SW480 (cell line): ENCODE measurements around the gene SEC14L1.

Experiments used
- DNase-seq: peaks from one replicate; pipeline ENCODE4 v3.0.0-alpha.2; 2016; ENCODE audit warnings: low spot score

The SEC14L1 gene

GRCh38 chr17:77191244-77191643, 50.5 kb downstream of the SEC14L1 start:
- DNase-seq, result no peak

DNA sequence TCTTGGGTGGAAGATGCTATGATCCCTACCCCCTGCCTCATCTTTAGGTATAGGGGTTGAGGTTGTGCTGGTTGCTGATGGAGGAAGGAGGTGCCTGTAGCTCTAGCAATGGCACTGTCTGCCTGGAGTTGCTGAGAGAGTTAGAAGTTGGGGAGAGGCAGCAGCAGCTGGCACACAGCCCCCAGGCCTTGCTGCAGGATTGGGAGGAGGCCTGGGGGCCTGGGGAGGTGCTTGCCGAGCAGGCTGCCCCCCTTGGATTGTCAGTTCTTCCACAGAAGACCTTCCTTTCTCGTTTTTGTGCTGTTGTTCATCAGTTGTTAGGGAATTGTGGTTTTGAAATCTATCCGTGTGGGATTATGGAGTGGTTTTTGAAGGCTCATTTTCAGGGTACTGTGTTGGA, 52.9 kb downstream of the SEC14L1 start:
- DNase-seq, result no peak

GRCh38 chr17:77194179-77194578, 53.4 kb downstream of the SEC14L1 start:
- DNase-seq, result no peak

GRCh38 chr17:77196251-77196650, 55.5 kb downstream of the SEC14L1 start:
- DNase-seq, result no peak

DNA sequence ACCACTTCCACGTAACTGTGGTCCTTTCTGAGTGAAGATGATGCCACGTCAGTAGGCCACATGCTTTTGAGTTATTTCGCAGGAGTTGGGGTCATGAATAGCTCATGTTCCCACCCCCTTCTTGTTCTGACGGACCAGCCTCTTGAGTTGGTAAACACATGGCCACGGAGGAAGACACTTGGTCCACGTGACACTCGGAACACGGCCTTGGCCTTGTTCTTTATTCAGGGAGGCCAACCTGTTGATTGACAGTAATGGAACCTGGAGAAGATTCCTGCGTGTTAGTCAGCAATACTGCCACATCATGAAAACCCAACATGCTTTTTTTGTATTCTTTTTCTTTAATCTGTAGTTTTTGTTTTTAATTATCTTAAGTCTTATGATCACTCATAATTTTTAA, 56.3 kb downstream of the SEC14L1 start:
- DNase-seq, result no peak

GRCh38 chr17:77200711-77201110, 59.9 kb downstream of the SEC14L1 start:
- no peak for DNase-seq

DNA sequence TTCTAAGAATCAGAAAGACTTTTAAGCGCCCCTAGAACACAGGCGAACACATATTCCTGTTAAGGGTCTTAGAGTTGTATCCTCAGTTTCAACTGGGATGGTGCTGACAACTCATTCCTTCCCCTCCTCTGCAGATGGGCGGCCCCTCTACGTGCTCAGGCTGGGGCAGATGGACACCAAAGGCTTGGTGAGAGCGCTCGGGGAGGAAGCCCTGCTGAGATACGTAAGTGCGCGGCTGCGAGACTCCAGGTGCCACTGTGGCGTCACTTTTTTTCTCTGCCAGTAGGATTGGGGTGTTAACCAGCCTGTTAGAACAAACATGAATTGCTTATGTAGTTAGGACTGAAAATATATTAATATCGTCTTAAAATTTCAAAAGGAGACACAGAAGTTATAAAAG, 62.7 kb downstream of the SEC14L1 start:
- DNase-seq, result no peak

DNA sequence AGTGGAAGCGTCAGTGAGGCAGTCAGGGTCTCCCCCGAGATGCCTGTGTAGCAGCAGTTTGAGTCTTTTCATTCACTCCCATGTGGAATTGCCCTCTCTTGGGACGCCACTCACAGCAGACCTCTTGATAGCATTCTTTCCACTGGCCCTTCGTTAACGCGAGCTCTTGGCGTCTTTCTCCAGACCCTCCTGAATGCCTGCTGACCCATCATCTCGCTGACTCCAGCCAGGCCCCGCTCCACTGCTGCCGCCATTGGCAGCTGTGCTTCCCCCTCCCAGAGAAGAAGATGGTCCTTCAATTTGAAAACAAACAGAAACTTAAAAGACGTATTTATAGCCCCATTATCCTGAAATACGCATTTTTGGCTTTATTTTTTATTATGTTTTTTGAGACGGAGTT, 63.1 kb downstream of the SEC14L1 start:
- no peak for DNase-seq

GRCh38 chr17:77204536-77204935, 63.8 kb downstream of the SEC14L1 start:
- DNase-seq, result no peak

DNA sequence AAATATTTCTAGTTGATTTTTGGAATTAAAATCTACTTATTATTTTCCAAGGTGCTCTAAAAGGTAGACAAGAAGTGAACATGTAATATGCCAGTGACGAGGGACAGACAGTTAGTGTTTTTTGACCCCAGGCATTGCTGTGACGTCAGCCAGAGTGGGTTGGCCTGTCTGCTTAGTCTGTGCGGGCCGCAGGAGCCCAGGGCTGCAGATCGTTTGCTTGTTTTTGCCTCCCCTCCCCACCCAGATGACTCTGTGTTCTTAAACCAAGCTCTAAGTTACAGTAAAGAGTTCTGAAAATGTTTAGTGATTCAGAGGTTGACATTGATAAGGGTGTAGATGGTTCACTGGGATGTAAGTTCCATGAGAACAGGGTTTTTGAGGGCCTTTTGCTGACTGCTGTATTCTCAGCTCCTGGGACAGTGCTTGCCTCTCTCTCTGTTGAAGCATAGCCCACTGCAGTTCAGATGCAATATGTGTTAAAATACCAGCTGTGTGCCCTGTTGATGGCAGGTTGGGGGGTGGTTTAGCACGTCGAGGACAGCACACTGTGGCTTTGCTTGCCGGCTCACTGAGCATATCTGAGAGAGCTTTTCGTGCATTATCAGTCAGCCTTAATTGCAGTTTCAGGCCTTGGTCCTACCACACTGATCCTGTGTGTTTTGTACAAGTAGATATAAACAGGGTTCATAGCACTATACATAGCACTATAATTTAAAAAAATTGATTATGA, 64.8 kb downstream of the SEC14L1 start:
- DNase-seq, result no peak

DNA sequence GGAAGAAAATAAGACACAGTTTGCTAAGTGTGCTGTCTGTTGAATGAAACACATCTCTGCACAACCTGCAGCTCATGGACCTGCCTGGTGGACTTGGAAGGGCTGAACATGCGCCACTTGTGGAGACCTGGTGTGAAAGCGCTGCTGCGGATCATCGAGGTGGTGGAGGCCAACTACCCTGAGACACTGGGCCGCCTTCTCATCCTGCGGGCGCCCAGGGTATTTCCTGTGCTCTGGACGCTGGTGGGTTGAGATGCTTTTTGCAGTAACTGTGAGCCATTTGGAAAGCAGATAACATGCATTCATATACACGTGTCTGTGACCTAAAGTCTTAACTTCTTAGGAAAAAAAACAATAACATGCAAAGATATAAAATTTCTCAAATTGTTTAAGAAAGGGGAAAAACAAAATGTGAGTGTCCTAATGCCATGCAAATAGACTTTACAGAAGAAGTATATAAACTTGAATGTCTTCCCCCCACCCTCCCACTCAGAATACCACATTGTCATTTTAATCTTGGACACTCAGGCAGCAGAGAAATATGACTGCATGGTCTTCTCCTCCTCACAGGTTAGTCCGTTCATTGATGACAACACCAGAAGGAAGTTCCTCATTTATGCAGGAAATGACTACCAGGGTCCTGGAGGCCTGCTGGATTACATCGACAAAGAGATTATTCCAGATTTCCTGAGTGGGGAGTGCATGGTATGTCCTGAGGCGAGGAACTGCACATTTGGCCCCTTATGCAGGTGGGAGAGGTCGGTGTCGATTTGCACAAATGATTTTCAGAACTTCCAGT, 65.6 kb downstream of the SEC14L1 start:
- no peak for DNase-seq

DNA sequence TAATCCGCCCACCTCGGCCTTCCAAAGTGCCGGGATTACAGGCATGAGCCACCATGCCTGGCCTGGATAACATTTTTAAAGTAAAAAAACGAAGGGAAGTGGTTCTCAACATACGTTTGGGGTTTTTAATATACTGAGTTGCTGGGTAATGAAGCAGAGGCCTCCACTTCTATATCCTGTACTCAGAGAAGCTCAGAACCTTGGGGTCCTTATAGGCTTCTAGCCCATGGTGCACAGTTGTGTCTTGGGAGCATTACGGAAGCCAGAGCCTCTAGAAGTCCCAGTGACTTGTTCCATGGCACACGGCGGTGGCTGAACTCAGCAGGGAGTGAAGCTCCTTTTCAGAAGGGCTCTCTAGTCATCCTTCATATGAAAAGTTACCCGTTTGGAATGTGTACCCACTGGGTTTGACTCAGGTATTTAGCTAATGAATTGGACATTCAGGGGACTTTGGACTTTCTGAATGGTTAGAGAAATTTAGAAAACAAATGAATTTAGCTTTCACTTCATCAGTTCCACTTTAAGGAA, 67.0 kb downstream of the SEC14L1 start:
- DNase-seq, result no peak

DNA sequence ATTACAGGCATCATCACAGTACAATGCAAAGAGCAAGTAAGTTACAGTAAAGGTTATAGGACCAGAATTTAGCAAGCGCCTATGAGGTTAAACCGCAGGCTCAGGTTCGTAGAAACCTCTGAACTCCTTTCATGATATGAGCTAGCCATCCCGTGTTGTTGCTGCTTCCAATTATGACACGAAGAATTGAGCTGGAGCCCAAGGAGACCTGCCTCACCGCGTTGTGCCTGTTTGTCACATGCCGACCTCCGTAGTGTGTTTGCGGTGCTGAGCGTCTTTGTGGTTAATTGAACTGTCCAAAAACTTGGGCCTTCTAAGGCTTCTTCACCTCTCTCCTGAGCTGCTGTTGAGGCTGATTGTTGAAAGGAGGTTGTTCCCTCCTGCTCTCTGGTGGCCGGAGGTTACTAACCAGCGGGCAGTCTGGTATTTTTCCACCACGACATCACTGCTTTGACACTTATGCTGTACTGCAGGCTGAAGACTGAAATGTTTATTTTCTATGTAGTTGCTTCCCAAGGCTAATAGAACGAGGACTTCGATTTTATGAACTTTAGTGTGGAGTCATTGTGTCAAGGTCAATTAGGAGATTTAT, 67.5 kb downstream of the SEC14L1 start:
- peak; percentile 8 for DNase-seq

DNA sequence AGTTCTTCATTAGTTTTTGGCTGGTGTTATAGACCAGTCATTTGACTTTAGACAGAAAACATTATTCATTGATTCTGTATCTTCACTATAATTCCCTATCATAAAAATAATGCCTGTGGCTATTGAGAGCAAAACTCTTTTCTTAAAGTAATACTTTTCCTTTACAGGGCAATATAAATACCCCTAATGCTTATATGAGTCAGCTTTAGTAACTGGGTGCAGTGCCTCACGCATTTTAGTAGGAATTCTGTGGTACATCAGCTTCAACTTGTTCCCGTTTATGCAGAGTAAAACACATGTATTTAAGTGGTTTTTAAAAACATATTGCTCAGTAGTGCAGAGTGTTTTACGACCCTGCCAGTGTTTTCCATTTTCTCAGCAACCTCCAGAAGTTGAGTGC, 68.1 kb downstream of the SEC14L1 start:
- DNase-seq, result no peak

DNA sequence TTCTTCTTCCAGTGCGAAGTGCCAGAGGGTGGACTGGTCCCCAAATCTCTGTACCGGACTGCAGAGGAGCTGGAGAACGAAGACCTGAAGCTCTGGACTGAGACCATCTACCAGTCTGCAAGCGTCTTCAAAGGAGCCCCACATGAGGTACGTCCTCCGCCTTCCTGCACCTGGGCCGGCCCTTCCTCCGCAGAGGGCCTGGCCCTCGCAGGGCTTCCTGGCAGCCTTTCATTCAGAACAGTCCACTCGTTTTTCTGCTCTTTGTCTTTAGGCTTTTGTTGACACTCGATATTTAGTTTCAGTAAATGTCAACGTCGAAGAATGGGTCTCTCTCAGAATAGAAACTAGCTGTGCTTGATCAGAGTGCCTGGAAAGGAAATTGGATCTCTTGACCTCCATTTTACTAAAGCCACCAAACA, 68.6 kb downstream of the SEC14L1 start:
- DNase-seq, result no peak

GRCh38 chr17:77210331-77210730, 69.6 kb downstream of the SEC14L1 start:
- DNase-seq, result no peak

GRCh38 chr17:77210946-77211541, 70.3 kb downstream of the SEC14L1 start:
- DNase-seq, result no peak

- no peak for DNase-seq
These were observed 70.9 kb downstream of the SEC14L1 start for GRCh38 chr17:77211681-77212080.

- DNase-seq, result no peak
These were observed 71.5 kb downstream of the SEC14L1 start for GRCh38 chr17:77212081-77212832.

GRCh38 chr17:77212833-77213777, 72.3 kb downstream of the SEC14L1 start:
- DNase-seq, result no peak

DNA sequence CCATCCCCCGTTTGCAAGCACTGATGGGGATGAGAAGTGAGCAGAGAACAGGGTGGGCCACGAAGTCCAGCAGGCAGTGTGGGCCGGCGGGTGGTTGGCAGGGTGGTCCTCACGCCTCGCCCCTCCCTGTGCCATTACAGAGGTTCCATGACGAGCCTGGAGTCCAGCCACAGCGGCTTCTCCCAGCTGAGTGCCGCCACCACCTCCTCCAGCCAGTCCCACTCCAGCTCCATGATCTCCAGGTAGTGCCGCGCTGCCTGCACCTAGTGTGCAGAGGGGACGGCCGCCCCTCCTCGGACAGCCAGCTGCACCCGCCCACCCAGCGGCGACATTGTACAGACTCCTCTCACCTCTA, 73.0 kb downstream of the SEC14L1 start:
- no peak for DNase-seq
